ENCODE data around the gene MYL12A. TPM values are rescaled to one million over a fixed set of nuclear protein-coding genes. Genes with fewer than 3 reads are reported as not detected.
A peak's percentile ranks its signal among the peaks of the same experiment; 100 is the strongest.

Gene MYL12A
- total RNA-seq, 4 donors from 2014 or later, result 281 to 361 (median 317) TPM

GRCh38 chr18:3209859-3210569, 37.6 kb upstream of the MYL12A start:
- TF ChIP-seq CTCF (IDR thresholded peaks at IDR 0.05) (no peak), POLR2A (IDR thresholded peaks at IDR 0.05) (no peak)
- Histone ChIP-seq H3K4me3 (no peak overlapping the region), H3K4me1 (peaks cover 0 to 20% (median 0%) of the 10 kb centered on the region in 3 donors), H3K9me3 (no peaks in the 10 kb centered on the region), H3K27me3 (no peaks in the 10 kb centered on the region), H3K36me3 (no peaks in the 10 kb centered on the region), H3K27ac (no peak overlapping the region)
- no peak for DNase-seq
- intact Hi-C loops (cut with DNase I), result no loop called here
- WGBS, 2 donors, result 60 to 70% methylated on average over 4 of the region's 4 CpGs

- H3K27me3 ChIP-seq, result no peaks in the 10 kb centered on the region
- no peak for DNase-seq
- no peaks in the 10 kb centered on the region for H3K9me3 ChIP-seq
- TF ChIP-seq POLR2A (IDR thresholded peaks at IDR 0.05) (no peak), CTCF (IDR thresholded peaks at IDR 0.05) (no peak)
- H3K27ac ChIP-seq, result peak overlapping the region in 1 of 4 donors; percentile 47
- intact Hi-C loops (cut with DNase I), result no loop called here
- WGBS, 2 donors, result 46 to 50% methylated on average over 5 of the region's 5 CpGs
- H3K36me3 ChIP-seq, result no peaks in the 10 kb centered on the region
- peaks cover 0 to 20% (median 0%) of the 10 kb centered on the region in 3 donors for H3K4me1 ChIP-seq
- H3K4me3 ChIP-seq, result no peak overlapping the region
These were observed 36.2 kb upstream of the MYL12A start for GRCh38 chr18:3211236-3211992.

- TF ChIP-seq CTCF (IDR thresholded peaks at IDR 0.05) (no peak), POLR2A (IDR thresholded peaks at IDR 0.05) (no peak)
- intact Hi-C loops (cut with DNase I), result no loop called here
- H3K27ac ChIP-seq, result peak overlapping the region in 2 of 4 donors; percentile 11 to 27
- H3K9me3 ChIP-seq, result no peaks in the 10 kb centered on the region
- DNase-seq, result no peak
- no peak overlapping the region for H3K4me3 ChIP-seq
- 55 to 65% methylated on average over 2 to 4 of the region's 4 CpGs for WGBS, 2 donors
- peaks cover 0 to 25% (median 3%) of the 10 kb centered on the region in 3 donors for H3K4me1 ChIP-seq
- no peaks in the 10 kb centered on the region for H3K27me3 ChIP-seq
- H3K36me3 ChIP-seq, result no peaks in the 10 kb centered on the region
These were observed 34.9 kb upstream of the MYL12A start for GRCh38 chr18:3212657-3213056.

- intact Hi-C loops (cut with DNase I), result no loop called here
These were observed 34.1 kb upstream of the MYL12A start for GRCh38 chr18:3213300-3214059.

More at GRCh38 chr18:3213300-3214059, 34.1 kb upstream of the MYL12A start:
- H3K27ac ChIP-seq, result peak overlapping the region in 2 of 4 donors; percentile 11 to 27
- TF ChIP-seq POLR2A (IDR thresholded peaks at IDR 0.05) (no peak), CTCF (IDR thresholded peaks at IDR 0.05) (no peak)
- H3K4me1 ChIP-seq, result peaks cover 0 to 32% (median 4%) of the 10 kb centered on the region in 3 donors
- no peaks in the 10 kb centered on the region for H3K27me3 ChIP-seq
- WGBS, 2 donors, result 44 to 52% methylated on average over 6 of the region's 6 CpGs
- H3K36me3 ChIP-seq, result no peaks in the 10 kb centered on the region
- no peak overlapping the region for H3K4me3 ChIP-seq
- DNase-seq, result no peak
- no peaks in the 10 kb centered on the region for H3K9me3 ChIP-seq

Data from esophagus squamous epithelium (tissue), 5 donors.